HG02981 (cell line): ENCODE measurements around the gene GSTA3.
"Not testable (repeated sequence)": the region's sequence is repeated elsewhere in the genome, so short reads cannot be mapped to it uniquely, and the experiment has no call there.

Source experiments
- ATAC-seq: cut with Tn5 transposase; IDR thresholded peaks from one replicate; pipeline ENCODE4 v1.9.1; 2021; ENCODE audit warnings: mild to moderate bottlenecking, moderate library complexity; ENCODE audit not compliant: unreplicated experiment

GSTA3 gene

DNA sequence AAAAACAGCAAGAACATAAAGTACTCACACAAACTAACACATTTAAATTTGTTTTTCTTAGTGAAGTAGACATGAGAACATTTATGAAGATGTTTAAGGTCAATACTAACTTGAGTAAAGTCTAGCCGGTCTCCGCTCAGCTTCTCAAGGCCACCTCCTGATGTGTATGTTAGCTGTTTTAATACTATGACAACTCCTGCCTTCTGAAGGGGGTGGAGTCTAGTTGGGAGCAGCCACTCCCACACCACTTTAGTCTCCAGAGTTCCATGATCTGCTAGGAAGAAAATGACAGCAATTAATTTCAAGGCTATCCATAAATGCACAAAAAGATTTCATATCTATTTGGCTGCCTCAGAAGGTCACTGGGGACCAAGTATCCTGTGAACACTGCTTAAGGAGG, at the start of gene GSTA3:
GSTA3 (minus strand) TSS at position 168 of the 400 bp plus-strand sequence. CDS start 3,864 bp downstream, outside the sequence.
- ATAC-seq, result no peak

DNA sequence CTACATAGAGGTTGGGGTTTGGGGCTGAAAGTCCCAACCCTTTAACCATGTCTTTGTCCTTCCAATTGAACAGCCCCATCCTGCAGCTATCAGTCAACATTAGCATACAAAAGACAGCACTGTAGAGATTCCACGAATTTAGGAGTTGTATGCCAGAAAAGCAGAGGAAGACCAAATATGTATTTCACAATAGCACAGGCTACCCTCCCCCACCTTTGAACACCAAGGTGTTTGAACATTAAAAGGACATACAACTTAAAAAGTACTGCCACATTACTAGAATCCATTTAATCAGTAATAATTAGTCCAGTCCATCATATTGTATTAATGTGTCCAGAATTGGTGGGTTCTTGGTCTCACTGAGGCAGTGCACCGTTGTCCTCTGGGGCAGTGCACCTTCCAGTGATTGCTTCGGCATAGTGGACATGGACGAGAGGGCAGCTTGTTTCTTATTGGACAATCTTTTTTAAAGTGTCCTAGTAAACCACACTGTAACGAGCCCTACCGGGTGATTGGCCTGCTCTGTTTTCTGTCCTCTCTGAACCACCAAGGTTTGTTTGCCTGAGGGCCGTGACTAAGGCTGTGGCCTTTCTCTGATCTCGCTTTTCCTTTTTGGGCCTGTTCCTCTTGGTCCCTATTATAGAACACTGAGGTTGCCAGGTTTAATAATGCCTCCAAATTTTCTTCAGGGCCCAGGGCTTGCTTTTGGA, 49.2 kb upstream of the GSTA3 start:
- ATAC-seq, result no peak

DNA sequence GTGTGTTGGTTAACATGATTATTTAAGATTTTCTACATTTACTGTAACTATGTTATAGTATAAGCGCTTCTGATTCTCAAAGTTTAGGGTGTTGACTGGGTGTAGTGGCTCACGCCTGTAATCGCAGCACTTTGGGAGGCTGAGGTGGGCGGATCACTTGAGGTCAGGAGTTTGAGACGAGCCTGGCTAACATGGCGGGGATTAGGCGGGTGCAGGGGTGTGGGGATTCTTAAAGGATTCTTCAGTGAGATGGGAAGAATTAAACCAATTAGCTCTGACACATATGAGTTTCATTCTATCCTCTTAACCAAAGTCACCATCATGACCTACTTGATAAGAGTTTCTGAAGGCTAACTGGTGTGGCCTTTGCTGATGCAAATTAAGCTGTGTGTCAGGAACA, 46.4 kb upstream of the GSTA3 start:
- no peak for ATAC-seq

DNA sequence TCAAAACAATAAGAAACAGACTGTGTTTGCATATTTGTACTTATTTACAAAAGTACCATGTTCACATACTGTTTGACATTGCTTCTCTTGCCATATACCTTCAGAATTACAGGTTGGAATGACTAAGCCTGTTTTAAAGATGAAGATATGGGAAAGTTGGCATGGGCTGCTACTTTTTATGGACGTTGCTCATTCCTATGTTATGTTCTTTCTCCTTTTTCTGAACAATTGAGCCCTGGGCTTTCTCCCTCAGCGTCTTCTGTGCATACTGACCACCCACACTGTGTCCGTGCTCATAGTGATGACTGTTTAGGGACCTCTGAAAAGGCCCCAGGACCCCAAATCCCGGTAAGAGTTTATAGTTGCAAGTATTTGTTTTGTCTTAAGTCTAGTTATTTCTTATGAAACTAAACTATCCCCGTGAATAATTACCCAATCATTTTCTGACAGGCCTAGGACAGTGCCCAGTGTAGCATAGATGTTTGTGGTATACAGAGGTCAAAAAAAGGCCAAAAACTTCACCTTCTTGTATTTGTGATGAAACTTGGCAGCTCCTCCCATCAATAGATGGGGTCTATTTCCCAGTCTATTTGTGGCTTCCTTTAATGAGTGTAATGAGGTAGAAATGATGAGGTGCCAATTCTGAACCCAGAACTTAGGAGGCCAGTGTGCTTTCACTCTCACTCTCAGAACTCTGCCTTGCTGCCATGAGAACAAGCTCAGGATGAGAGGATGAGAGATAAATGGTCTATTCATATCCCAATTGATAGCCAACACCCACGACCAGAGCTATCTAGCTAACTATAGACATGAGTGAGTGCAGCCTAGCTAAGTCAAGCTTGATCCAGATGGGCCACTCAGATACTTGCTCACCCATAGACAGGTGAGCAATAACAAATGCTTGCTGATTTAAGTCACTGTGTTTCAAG, 44.7 kb upstream of the GSTA3 start:
- no peak for ATAC-seq

DNA sequence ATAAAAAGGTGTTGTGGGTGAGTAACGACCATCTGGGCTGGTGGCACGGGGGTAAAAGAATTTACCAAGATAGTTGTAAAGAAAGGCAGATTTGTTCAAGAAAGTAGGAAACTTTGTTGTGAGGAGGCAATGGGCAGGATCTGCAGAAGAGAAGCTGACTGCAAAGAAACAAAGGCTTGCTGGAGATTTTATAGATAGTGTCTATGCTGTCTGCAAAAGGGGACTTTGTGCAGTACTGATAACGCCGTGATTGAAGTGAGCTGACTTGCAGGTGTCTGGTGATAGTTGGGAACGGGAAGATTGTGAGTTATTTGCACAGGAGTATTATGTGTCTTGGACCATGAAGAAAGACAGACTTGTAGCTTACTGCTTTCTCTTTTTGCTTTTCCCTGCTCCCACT, 36.8 kb upstream of the GSTA3 start:
- ATAC-seq, result no peak

DNA sequence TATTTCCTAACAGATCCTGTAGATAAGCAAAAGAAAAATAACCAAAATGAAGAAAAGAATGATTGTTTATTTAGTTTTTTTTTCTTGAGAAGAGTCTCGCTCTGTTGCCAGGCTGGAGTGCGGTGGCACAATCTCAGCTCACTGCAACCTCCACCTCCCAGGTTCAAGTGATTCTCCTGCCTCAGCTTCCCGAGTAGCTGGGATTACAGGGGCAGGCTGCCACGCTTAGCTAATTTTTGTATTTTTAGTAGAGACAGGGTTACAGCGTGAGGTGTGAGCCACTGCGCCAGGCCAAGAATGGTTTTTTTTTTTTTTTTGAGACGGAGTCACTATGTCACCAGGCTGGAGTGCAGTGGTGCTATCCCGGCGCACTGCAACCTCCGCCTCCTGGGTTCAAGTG, 33.3 kb upstream of the GSTA3 start:
- not testable (repeated sequence) for ATAC-seq

DNA sequence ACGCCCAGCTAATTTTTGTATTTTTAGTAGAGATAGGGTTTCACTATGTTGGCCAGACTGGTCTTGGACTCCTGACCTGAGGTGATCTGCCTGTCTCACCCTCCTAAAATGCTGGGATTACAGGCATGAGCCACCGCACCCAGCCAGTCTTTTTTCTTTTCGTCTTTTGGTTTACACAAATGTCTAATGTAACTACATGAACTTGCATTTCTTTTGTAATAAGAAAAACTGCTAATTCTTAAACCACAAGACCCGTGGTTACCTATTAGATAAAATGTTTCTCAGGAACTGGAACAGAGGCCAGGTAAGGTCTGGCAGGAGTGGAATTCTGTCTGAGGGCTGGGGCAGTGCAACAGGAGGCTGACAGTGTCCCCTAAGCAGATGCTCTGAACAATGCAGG, 32.7 kb upstream of the GSTA3 start:
- ATAC-seq, result no peak

DNA sequence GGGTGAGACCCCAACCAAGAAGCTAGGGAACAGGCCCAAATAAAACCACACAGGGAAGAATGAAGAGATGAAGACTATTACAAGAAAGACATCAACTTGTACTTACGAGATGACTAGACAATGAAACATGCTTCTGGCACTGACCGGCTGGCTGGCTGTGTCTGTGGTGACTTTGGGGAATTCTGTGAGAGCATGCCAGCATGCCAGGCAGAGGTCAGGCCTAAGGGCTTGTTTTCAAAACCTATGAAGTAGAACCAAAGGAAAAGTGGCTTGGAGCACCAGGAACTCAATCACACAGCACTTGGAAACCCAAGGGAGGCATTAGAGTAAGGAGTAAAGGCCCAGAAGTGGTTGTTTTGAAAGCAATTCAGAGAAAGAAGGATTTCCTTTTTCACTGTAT, 28.4 kb upstream of the GSTA3 start:
- ATAC-seq, result no peak

DNA sequence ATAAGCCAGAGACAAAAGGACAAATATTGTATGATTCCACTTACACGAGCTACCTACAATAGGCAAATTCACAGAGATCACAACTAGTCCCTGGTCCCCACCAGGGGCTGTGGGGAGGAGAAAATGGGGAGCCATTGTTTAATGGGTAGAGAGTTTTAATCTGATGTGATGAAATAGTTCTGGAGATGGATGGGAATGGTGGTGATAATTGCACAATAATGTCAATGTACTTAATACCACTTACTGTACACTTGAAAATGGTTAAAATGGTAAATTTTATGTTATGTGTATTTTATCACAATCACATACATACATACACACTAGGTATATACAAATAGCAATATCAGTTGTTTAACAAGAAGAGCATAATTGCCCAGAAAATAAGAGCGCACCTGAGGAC, 24.3 kb upstream of the GSTA3 start:
- ATAC-seq, result no peak

DNA sequence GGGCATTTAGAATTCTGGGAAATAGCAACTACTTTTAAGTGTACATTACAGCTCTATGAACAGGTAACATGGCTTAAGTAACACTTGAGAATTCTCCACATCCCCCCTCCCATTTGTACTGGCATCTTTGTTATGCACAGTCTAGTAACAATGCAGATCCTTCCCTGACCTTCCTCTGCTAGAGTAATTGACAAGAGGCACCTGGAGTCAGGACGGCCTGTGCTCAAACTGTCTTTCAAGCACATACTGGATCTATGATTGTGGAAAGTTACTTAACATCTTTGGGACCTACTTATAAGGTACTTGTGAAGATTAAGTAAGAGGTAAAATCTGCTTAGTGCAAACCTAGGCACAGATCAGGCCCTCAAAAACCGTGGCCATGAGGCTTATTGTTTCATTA, 21.9 kb upstream of the GSTA3 start:
- ATAC-seq, result no peak

DNA sequence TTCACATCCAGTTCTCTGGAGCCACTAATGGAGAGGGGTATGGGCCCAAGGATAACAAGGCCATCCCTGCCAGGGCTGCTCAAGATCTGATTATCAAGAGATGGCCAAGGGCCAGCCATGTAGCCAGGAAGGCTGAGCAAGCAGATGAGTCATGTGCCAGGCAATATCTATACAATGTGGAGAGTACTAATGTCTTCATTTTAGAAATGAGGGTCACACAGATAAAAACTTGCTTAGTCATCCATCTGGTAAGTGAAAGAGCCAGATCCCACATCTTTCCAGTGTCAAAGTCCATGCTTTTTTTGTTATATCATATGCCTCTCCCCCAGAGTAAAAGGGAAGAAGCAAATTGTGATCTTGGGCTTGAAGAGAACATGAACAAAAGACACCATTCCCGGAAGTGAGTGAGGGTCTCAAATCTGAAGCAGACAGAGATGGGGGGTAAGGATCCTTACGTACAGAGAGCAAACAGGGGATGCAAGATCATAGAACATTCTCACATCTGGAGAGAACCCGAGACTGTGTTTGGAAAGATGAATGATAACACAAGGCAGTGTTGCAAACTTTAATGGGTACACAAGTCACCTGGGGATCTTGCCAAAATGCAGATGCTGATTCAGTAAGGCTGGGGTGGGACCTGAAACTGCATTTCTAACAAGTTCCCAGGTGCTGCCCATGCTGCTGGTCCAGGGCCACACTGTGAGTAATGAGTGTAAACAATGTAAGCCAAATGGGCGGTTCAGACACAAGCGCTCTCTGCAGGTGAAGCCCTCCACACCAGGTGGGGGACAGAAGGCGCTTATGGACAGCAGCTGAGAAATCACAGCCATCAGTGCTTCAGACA, 20.0 kb upstream of the GSTA3 start:
- ATAC-seq, result no peak

DNA sequence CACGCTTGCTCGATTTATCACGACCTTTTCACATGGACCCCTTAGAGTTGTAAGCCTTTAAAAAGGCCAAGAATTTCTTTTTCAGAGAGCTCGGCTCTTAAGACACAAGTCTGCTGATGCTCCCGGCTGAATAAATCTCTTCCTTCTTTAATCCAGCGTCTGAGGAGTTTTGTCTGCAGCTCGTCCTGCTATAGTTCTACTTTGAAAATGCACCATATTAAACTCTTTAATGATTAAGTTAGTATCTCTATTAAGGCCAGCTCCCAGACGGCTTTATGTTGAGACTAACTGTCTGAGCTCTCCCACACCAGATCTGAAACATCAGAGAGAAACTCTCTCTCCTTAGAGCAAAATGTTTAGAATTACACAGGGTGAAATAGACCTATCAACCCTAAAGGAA, 18.0 kb upstream of the GSTA3 start:
- ATAC-seq, result no peak

DNA sequence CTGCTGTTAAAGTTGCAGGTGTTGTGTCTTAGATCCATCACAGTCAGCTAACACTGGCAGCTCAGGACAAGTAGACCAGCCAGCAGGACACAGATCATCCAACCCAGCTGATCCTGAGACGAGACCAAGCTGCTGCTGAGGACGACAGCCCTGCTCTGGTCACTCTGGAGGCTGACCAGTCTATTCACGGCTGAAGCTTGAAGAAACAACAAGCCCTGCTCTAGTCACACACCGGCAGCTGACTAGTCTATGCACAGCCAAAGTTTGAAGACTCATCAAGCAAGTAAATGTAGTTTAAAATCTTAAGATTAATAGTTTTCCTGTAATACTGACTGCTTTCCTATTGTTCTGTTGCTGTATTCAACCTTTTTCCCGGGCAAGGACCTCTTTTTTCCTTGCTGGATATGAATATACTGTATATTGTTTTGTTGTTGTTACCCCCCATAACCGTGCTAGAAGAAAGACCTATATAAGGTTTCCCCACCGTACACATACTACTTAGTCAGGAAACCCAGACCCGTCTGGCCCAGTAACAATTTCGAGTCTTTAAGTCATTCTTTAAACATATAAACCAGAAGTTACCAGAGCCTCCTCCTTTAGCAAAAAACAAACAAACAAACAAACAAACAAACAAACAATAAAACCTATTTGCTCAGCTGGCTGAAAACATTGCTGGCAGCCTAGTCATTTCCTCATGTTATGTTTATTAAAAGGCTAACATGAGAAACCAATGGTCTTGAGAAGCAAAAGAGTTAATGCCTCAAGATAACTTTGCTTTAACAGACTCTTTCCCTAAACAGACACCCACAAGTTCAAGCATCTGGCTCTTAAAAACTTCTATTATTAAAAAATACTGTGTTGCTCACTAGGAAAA, 16.7 kb upstream of the GSTA3 start:
- ATAC-seq, result no peak

DNA sequence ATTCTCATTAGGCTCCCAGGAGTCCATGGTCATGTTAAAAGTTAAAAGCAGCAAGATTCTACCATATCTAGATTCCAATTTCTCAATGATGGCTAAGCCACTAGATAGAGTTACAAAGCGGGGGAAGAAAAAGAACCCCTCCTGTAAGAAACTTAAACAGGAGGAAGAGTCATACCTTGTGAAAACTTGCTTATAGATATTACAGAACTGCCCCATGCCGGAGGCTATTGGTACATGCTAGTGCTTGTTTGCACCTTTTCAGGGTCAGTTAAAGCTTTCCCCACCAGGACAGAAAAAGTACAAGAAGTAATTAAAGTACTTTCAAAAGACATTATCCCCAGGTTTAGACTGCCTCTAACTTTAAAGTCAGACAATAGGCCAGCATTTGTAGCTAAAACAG, 15.5 kb upstream of the GSTA3 start:
- ATAC-seq, result no peak

DNA sequence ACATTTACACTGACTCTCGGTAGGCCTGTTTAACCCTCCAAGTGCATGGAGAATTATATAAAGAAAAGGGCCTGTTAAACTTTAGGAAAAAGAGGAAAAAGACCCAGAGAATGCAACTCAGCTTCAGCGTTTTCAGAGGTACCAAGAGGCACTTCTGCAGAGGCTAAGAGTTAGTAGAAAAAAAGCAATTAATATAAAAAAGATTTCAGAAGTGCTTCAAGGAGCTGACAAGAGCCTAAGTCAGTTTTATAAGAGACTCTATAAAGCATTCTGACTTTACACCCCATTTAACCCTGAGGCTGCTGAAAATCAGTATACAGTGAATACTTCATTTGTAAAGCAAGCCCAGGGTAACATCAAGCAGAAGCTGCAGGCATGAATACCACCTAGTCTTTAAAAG, 14.2 kb upstream of the GSTA3 start:
- not testable (repeated sequence) for ATAC-seq

DNA sequence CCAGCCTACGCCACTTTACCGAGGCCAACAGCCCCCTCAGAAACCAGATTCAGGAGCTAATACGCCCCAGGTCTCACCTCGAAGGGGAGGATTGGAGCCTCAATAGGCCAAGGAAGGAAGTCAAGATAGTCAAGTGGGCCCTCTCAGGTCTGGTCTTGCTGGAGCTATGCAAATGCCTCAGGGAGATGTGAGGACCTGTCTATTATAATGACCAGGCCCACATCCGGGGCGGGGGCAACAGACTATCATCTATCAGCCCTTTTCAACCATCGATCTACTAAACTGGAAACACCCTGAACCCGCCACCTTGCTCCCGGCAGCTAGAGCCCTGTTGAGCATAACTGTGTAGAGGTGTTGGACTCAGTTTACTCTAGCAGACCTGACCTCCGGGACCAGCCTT, 12.7 kb upstream of the GSTA3 start:
- ATAC-seq, result no peak

DNA sequence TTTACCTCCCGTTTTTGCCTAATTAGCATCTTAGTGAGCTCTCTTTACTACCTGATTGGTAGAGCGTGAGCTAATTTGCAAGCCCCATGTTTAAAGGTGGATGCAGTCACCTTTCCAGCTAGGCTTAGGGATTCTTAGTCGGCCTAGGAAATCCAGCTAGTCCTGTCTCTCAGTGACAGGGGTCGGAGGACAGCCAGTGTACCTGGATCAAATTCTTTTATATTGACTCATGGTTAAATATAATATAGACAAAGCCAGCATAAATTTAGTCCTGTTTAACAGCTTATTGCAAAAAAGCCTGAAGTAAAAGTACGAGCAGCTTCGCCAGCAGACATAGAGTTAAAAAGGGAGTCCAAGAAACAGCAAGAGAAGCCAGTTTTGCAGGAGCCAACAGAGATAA, 12.2 kb upstream of the GSTA3 start:
- ATAC-seq, result no peak

DNA sequence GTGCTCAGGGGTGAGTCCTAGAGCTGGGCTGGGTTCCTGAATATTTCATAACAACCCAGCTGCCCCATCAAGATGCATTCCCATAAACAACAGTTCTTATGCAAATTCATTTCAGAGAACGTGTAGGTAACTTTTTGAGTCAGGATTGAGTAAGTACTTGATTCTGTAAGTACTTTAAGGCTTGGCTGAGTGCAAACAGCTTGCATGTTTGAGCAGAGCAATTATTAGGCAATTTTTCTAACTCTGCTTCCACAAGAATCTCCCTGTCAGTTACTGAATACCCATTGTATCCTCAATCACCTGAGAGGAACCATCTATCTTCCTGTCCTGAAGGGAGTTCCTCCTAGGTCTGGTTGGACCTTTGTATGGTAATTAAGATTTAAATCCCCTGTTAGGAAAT, 10.0 kb upstream of the GSTA3 start:
- ATAC-seq, result not testable (repeated sequence)

DNA sequence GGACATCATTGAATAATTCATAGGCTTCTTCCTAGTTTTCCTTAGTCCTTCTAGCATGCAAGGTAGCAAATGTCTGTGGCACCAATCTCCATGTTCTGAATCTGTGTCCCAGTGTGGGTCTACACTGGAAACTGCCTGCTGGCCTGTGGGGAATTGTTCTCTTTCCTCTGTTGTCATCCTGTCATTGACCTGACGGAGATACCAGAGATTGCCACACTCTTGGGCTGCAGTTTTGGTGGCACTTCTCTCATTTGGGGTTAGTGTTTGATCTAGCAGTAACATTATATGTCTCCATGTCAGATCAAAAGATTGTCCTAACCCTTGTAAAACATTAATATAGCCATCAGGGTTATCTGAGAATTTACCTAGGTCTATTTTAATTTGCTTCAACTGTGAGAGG, 9.3 kb upstream of the GSTA3 start:
- ATAC-seq, result not testable (repeated sequence)

DNA sequence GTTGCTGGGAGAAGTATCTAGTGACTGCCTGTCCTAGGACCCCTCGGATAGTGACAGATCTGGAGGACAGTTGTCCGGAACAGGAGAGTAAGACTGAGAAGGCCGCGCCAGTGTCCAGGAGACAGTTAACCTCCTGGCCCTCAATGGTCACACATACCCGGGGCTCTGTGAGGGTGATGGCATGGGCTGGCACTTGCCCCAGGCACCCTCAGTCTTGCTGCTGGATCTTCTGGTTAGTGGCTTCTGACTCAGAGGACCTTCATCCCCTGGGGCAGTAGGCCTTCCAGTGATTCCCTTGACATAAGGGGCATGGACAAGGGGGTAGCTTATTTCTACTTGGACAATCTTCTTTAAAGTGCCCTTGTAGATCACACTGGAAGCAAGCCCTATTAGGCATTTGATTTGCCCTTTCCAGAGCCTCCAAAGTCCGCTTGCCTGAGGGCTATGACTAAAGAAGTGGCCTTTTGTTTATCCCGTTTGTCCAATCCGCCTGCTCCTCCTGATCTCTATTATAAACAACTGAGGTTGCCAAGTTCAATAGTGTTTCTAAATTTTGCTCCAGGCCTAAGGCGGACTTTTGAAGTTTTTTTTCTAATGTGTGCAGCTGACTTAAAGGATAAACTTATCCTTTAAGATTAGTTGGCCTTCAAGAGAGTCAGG, 8.7 kb upstream of the GSTA3 start:
- not testable (repeated sequence) for ATAC-seq
